ENCODE results near the gene GORASP2.

Gene GORASP2

DNA sequence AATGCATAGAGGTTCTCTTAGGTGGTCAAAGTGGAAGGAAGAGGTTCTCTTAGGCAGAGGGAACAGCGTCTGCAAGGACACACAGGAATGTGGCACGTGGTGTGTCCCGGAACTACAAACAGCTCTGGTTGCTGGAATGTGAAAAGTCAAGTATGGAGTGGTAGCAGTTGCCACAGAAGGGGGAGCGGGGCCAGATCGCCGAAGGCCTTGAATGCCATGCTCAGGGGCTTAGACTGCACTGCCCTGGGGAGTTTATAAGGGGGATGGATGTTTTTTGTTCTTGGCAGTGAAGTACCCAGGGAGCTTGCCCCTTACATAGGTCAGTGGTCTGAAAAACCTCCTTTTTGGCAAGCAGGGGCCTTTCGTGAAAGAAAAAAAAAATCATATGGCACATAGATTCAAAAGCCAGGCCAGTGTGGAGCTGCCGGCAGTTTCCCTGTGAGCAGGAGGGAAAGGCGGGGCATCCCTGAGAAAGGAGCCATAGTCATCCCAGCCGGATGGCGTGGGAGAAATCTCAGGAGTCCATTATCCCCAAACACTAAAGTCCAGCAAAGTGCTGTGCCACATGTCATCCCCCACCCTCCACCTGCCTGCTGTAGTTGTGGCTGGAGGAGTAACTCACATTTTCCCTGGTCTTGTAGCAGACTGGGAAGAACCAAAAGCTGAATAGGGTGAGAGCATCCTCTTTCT is 45.4 kb downstream of the GORASP2 start:
- Histone ChIP-seq H2AK5ac (ENCODE audit: low read length, severe bottlenecking) (peak overlapping the region; percentile 9), H3K4me2 (ENCODE audit: low read length, poor library complexity, severe bottlenecking) (peak overlapping the region; percentile 87), H3K18ac (ENCODE audit: low read depth in 1 of 2, low read length in 2 of 2) (peak overlapping the region; percentile 22 to 37), H3K9me3 (ENCODE audit: control insufficient read depth, low read length) (no peaks in the 10 kb centered on the region), H4K8ac (ENCODE audit: low read length) (peak overlapping the region; percentile 82), H2BK12ac (ENCODE audit: low read length in 2 of 2) (peak overlapping the region; percentile 21 to 32), H3K27ac (ENCODE audit: low read length, poor library complexity, severe bottlenecking) (no peak overlapping the region), H3K4ac (ENCODE audit: low read depth in 1 of 2, low read length in 2 of 2) (no peak overlapping the region), H3K27me3 (ENCODE audit: control insufficient read depth in 1 of 2, insufficient read depth in 1 of 2, low read length in 2 of 2) (no peaks in the 10 kb centered on the region), H3K4me3 (ENCODE audit: insufficient read depth in 1 of 2, low read depth in 1 of 2, low read length in 2 of 2) (peak overlapping the region in 1 of 2 experiments; percentile 83), H4K91ac (ENCODE audit: low read length) (no peak overlapping the region), H3K14ac (ENCODE audit: low read length in 2 of 2) (no peak overlapping the region), H2BK120ac (ENCODE audit: low read depth, low read length) (no peak overlapping the region), H2BK5ac (ENCODE audit: low read depth, low read length, poor library complexity, severe bottlenecking) (no peak overlapping the region), H3K4me1 (ENCODE audit: control insufficient read depth, insufficient read depth, low read depth, low read length) (peaks cover 11% of the 10 kb centered on the region), H3K79me1 (replicated peaks; ENCODE audit: low read length, poor library complexity, severe bottlenecking) (peaks cover 2% of the 10 kb centered on the region), H3K9ac (ENCODE audit: low read length) (peak overlapping the region; percentile 95), H3K23ac (ENCODE audit: low read length in 2 of 2) (no peak overlapping the region), H2BK15ac (ENCODE audit: low read depth, poor library complexity, severe bottlenecking) (no peak overlapping the region), H3K36me3 (ENCODE audit: control insufficient read depth in 1 of 2, insufficient read depth in 2 of 2, low read depth in 1 of 2, low read length in 2 of 2) (peaks cover 0 to 4% of the 10 kb centered on the region in 2 experiments), H2AFZ (ENCODE audit: low read depth, low read length) (no peak overlapping the region)
- 65% methylated on average over 9 of the region's 11 CpGs for WGBS
- DNase-seq: peak; percentile 60

DNA sequence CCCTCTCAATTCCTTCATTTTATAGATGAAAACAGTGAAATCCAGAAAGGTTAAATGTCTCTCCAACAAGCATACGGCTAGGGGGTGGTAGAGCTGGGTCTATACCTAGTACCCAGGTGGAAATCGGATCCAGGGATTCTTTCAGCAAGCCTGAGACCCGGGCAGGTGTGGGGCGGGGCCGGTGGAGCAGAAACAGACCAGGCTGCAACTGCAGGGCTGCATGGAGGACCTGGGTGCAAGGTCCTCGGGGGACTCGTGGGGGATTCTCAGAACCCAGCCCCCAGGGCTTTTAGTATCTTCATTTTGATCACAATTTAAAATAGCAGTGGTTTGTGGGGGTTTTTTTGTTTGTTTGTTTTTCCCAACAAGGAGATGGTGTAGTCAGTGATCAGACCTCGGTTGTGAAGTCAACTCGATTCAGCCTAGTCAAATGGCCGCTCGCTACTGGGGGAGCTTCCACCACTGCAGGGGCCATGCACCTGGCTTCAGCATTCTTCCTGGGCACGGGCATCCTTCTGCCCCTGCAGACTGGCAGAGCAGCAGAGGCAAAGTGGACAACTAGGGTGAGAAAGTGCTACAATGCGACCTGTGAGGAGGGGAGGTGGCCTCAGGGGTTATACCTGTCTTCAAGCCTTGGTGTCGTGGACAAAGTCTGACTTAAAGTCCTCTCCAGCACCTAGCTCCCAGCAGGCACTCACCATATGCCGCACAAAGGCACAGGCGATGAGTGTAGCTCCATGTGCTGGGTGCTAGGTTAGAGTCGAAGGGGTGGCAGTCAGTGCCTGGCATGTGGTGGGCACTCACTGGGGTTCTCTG is 46.3 kb downstream of the GORASP2 start:
- Histone ChIP-seq H2BK120ac (ENCODE audit: low read depth, low read length) (no peak overlapping the region), H2BK5ac (ENCODE audit: low read depth, low read length, poor library complexity, severe bottlenecking) (no peak overlapping the region), H3K27me3 (ENCODE audit: control insufficient read depth in 1 of 2, insufficient read depth in 1 of 2, low read length in 2 of 2) (no peaks in the 10 kb centered on the region), H3K27ac (ENCODE audit: low read length, poor library complexity, severe bottlenecking) (no peak overlapping the region), H3K4ac (ENCODE audit: low read depth in 1 of 2, low read length in 2 of 2) (no peak overlapping the region), H4K91ac (ENCODE audit: low read length) (peak overlapping the region; percentile 57), H4K8ac (ENCODE audit: low read length) (peak overlapping the region; percentile 57), H3K4me1 (ENCODE audit: control insufficient read depth, insufficient read depth, low read depth, low read length) (peaks cover 9% of the 10 kb centered on the region), H3K36me3 (ENCODE audit: control insufficient read depth in 1 of 2, insufficient read depth in 2 of 2, low read depth in 1 of 2, low read length in 2 of 2) (no peaks in the 10 kb centered on the region), H3K23ac (ENCODE audit: low read length in 2 of 2) (no peak overlapping the region), H3K9me3 (ENCODE audit: control insufficient read depth, low read length) (no peaks in the 10 kb centered on the region), H2AFZ (ENCODE audit: low read depth, low read length) (no peak overlapping the region), H3K4me3 (ENCODE audit: insufficient read depth in 1 of 2, low read depth in 1 of 2, low read length in 2 of 2) (no peak overlapping the region), H3K14ac (ENCODE audit: low read length in 2 of 2) (no peak overlapping the region), H3K79me1 (replicated peaks; ENCODE audit: low read length, poor library complexity, severe bottlenecking) (no peaks in the 10 kb centered on the region), H2BK15ac (ENCODE audit: low read depth, poor library complexity, severe bottlenecking) (no peak overlapping the region), H3K9ac (ENCODE audit: low read length) (no peak overlapping the region), H2AK5ac (ENCODE audit: low read length, severe bottlenecking) (no peak overlapping the region), H2BK12ac (ENCODE audit: low read length in 2 of 2) (no peak overlapping the region), H3K18ac (ENCODE audit: low read depth in 1 of 2, low read length in 2 of 2) (no peak overlapping the region), H3K4me2 (ENCODE audit: low read length, poor library complexity, severe bottlenecking) (no peak overlapping the region)
- no peak for DNase-seq
- WGBS: 90% methylated on average over 15 of the region's 17 CpGs

DNA sequence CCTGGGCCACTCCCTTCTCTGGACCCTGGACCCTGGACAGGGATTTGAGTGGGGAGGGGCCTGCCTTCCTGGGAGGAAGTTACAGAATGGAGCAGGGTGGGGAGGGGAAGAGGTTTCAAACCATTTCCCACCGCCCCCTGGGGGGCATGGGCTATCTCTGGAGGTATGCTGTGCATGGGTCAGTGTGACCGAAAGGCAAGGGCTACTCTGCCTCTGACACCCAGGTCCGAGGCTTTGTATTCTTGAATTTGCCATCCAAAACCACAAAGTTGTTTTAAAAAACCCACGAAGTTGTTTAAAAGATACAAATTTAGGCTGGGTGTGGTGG is 46.9 kb downstream of the GORASP2 start:
- Histone ChIP-seq H3K9me3 (ENCODE audit: control insufficient read depth, low read length) (no peaks in the 10 kb centered on the region), H3K4ac (ENCODE audit: low read depth in 1 of 2, low read length in 2 of 2) (no peak overlapping the region), H3K18ac (ENCODE audit: low read depth in 1 of 2, low read length in 2 of 2) (no peak overlapping the region), H2AK5ac (ENCODE audit: low read length, severe bottlenecking) (no peak overlapping the region), H3K79me1 (replicated peaks; ENCODE audit: low read length, poor library complexity, severe bottlenecking) (no peaks in the 10 kb centered on the region), H3K4me1 (ENCODE audit: control insufficient read depth, insufficient read depth, low read depth, low read length) (peaks cover 9% of the 10 kb centered on the region), H3K27me3 (ENCODE audit: control insufficient read depth in 1 of 2, insufficient read depth in 1 of 2, low read length in 2 of 2) (no peaks in the 10 kb centered on the region), H2BK15ac (ENCODE audit: low read depth, poor library complexity, severe bottlenecking) (no peak overlapping the region), H2BK12ac (ENCODE audit: low read length in 2 of 2) (no peak overlapping the region), H2BK120ac (ENCODE audit: low read depth, low read length) (no peak overlapping the region), H2AFZ (ENCODE audit: low read depth, low read length) (no peak overlapping the region), H3K4me2 (ENCODE audit: low read length, poor library complexity, severe bottlenecking) (no peak overlapping the region), H3K36me3 (ENCODE audit: control insufficient read depth in 1 of 2, insufficient read depth in 2 of 2, low read depth in 1 of 2, low read length in 2 of 2) (no peaks in the 10 kb centered on the region), H2BK5ac (ENCODE audit: low read depth, low read length, poor library complexity, severe bottlenecking) (no peak overlapping the region), H3K4me3 (ENCODE audit: insufficient read depth in 1 of 2, low read depth in 1 of 2, low read length in 2 of 2) (no peak overlapping the region), H4K91ac (ENCODE audit: low read length) (no peak overlapping the region), H3K27ac (ENCODE audit: low read length, poor library complexity, severe bottlenecking) (no peak overlapping the region), H4K8ac (ENCODE audit: low read length) (no peak overlapping the region), H3K23ac (ENCODE audit: low read length in 2 of 2) (no peak overlapping the region), H3K9ac (ENCODE audit: low read length) (no peak overlapping the region), H3K14ac (ENCODE audit: low read length in 2 of 2) (no peak overlapping the region)
- no peak for DNase-seq
- WGBS: 88% methylated on average over 4 of the region's 4 CpGs

DNA sequence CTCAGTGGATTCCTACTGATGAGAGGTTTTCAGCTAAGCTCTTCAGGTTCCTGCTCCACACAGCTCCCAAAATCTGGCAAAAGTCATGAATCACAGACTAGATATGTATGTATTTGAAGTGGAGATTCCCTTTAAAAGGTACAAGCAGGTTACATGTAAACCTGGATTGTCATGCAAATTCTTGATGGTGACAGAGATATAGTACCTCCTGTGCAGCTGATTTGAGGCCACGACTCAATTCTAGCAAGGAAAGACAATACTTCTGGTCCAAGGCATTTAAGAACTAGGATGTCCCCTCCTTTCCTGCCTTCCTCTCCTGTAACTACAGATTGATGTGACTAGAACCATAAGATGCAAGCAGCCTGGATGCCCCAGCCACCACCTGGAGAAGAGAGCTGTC is 55.0 kb downstream of the GORASP2 start:
- peaks cover 11 to 17% of the 10 kb centered on the region in 2 experiments for H3K36me3 ChIP-seq (ENCODE audit: control insufficient read depth in 1 of 2, insufficient read depth in 2 of 2, low read depth in 1 of 2, low read length in 2 of 2)
- no peak overlapping the region for H2BK5ac ChIP-seq (ENCODE audit: low read depth, low read length, poor library complexity, severe bottlenecking)
- no peak overlapping the region for H3K14ac ChIP-seq (ENCODE audit: low read length in 2 of 2)
- no peak overlapping the region for H3K27ac ChIP-seq (ENCODE audit: low read length, poor library complexity, severe bottlenecking)
- no peak for DNase-seq
- H2AFZ ChIP-seq (ENCODE audit: low read depth, low read length): no peak overlapping the region
- H3K9ac ChIP-seq (ENCODE audit: low read length): no peak overlapping the region
- H3K4me3 ChIP-seq (ENCODE audit: insufficient read depth in 1 of 2, low read depth in 1 of 2, low read length in 2 of 2): no peak overlapping the region
- H3K79me1 ChIP-seq (replicated peaks; ENCODE audit: low read length, poor library complexity, severe bottlenecking): no peaks in the 10 kb centered on the region
- H4K8ac ChIP-seq (ENCODE audit: low read length): no peak overlapping the region
- H2BK15ac ChIP-seq (ENCODE audit: low read depth, poor library complexity, severe bottlenecking): no peak overlapping the region
- no peaks in the 10 kb centered on the region for H3K27me3 ChIP-seq (ENCODE audit: control insufficient read depth in 1 of 2, insufficient read depth in 1 of 2, low read length in 2 of 2)
- H3K23ac ChIP-seq (ENCODE audit: low read length in 2 of 2): no peak overlapping the region
- no peak overlapping the region for H2BK12ac ChIP-seq (ENCODE audit: low read length in 2 of 2)
- no peak overlapping the region for H3K4ac ChIP-seq (ENCODE audit: low read depth in 1 of 2, low read length in 2 of 2)
- no peak overlapping the region for H4K91ac ChIP-seq (ENCODE audit: low read length)
- H3K18ac ChIP-seq (ENCODE audit: low read depth in 1 of 2, low read length in 2 of 2): no peak overlapping the region
- no peaks in the 10 kb centered on the region for H3K4me1 ChIP-seq (ENCODE audit: control insufficient read depth, insufficient read depth, low read depth, low read length)
- H3K9me3 ChIP-seq (ENCODE audit: control insufficient read depth, low read length): no peaks in the 10 kb centered on the region
- H3K4me2 ChIP-seq (ENCODE audit: low read length, poor library complexity, severe bottlenecking): no peak overlapping the region
- 80% methylated on average over 1 of the region's 1 CpG for WGBS
- H2AK5ac ChIP-seq (ENCODE audit: low read length, severe bottlenecking): no peak overlapping the region
- H2BK120ac ChIP-seq (ENCODE audit: low read depth, low read length): no peak overlapping the region
